ENCODE measurements around the gene PRODH.
"Not testable (repeated sequence)": the region's sequence is repeated elsewhere in the genome, so short reads cannot be mapped to it uniquely, and the experiment has no call there.

PRODH gene, protein sequence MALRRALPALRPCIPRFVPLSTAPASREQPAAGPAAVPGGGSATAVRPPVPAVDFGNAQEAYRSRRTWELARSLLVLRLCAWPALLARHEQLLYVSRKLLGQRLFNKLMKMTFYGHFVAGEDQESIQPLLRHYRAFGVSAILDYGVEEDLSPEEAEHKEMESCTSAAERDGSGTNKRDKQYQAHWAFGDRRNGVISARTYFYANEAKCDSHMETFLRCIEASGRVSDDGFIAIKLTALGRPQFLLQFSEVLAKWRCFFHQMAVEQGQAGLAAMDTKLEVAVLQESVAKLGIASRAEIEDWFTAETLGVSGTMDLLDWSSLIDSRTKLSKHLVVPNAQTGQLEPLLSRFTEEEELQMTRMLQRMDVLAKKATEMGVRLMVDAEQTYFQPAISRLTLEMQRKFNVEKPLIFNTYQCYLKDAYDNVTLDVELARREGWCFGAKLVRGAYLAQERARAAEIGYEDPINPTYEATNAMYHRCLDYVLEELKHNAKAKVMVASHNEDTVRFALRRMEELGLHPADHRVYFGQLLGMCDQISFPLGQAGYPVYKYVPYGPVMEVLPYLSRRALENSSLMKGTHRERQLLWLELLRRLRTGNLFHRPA

DNA sequence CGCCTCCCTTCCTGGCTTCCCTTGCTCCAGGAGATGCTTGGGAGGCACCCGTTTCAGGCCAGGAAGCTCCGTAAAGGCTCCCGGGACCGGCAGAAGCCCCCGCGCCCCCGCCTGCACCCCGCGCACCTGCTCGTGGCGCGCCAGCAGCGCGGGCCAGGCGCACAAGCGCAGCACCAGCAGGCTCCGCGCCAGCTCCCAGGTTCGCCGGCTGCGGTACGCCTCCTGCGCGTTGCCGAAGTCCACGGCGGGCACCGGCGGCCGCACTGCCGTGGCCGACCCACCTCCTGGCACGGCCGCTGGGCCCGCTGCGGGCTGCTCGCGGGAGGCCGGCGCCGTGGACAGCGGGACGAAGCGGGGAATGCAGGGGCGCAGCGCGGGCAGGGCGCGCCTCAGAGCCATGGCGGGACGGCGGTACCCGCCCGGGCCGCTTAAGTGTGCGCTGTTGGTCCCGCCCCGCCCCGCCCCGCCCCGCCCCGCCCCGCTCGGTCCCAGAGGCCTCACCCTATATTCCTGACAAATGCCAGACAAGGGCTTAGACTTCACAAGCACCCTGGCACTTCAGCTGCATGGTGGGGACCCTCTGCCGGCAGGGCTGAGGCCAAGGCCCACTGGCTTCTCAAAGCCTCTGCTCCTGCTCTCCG, at the start of gene PRODH:
Gene PRODH, minus strand, starts transcription at position 405 of the 641 bp plus-strand sequence. Its CDS starts 6 bp downstream, at position 399.
- no peak for DNase-seq

DNA sequence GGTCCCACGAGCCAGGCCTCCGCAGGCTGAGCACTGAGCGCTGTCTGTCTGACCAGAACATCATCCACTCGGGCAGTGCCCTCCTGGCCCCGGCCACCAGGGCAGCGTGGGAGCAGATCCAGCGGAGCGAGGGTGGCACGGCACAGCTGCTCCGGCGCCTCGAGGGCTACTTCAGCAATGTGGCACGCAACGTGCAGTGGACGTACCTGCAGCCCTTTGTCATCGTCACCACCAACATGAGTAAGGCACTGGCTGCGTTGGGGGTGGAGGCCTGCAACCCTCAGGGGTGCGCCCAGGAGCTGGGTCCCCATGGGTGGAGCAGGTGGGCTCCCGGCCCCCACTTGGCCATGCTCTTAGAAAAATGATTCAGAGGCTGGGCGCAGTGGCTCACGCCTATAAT, 49.7 kb upstream of the PRODH start:
- no peak for DNase-seq

DNA sequence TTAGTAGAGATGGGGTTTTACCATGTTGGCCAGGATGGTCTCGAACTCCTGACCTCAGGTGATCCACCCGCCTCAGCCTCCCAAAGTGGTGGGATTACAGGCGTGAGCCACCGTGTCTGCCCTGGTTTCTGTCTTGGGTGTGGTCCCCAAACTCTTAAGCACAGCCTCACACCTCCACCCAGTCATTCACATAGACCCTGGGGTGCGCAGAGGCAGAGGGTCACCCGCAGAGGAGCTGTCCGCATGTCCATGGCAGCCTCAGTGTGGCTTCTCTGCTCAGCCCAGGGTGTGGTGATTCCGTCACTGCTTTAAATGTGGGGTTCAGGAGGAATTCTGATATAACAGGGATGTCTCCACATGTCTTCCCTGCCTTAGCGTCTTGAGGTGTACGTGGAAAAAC, 48.5 kb upstream of the PRODH start:
- DNase-seq, result no peak

DNA sequence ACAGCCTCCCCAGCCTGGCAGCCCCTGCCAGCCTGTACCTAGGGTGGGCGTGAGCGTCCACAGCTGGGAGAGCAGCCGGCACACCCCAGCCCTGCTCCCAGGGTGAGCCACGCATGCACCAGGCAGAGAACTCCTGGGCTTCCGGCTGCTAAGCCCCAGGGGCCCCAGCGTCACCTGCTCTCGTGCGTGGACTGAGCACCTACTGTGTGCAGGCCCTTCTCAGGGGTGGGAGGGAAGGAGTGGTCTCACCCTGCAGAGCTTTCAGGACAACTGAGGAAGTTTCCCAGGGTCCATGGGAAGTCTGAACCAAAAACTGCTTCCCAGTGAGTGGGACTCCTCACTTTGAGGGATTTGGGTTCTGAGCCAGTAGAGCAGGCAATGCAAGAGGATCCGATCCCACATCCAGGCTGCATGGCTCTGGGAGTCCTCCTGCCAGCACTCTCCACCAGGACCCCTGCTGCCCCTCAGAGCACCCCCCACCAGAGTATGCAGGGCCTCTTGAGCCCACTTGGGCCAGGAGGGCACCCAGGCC, 47.1 kb upstream of the PRODH start:
- DNase-seq, result no peak

DNA sequence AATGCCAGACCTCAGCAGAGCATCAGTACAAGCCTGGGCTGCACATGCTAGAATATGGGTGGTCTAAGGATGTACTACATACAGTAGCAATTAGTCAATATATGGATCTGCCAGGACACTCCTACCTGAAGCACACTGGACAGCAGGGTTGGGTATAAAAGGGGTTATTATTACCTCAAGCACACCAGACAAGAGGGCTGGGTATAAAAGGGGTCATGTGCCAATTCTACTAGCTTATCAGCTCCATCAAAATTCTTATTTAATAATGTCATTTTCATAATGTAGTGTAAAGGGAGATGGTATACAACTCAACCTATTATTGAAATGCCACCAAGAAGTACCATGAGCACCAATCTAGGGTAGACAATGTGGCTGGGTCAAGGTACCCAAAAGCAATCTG, 44.7 kb upstream of the PRODH start:
- DNase-seq, result no peak

DNA sequence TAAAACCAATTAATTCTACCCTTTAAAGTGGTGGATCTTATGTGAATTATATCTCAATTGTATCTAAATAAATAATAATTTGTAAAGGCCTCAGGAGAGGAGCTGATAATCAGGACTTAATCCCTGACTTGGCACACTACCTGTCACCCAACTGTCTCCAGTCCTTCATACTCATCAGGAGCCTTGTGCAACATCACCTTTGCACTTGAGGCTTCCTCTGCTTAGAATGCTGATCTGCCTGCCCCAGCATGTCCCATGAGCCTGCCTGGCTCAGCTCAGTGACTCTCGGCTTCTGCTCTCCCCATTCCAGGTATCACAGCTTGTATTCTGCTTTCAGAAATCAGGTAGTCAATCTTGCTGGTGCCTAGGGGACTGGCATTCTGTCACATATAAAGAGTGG, 43.9 kb upstream of the PRODH start:
- DNase-seq, result no peak

DNA sequence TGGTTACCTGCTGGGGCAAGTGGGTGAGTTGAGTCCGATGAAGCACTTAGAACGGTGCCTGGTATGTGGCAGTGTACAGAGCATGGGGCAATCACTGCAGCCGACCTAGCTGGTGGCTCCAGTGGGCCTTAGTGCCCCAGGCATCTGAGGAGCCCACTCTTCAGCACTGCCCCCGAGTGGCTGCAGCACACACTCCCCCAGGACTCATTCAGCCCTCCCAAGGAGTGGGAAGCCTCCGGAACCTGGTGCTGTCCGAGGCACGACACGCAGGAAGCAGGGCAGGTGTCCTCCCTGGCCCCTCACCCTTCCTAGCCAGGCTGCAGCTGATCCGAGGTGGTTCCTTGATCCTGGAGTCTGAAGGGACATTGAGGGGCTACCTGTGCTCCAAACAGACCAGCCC, 42.4 kb upstream of the PRODH start:
- no peak for DNase-seq

DNA sequence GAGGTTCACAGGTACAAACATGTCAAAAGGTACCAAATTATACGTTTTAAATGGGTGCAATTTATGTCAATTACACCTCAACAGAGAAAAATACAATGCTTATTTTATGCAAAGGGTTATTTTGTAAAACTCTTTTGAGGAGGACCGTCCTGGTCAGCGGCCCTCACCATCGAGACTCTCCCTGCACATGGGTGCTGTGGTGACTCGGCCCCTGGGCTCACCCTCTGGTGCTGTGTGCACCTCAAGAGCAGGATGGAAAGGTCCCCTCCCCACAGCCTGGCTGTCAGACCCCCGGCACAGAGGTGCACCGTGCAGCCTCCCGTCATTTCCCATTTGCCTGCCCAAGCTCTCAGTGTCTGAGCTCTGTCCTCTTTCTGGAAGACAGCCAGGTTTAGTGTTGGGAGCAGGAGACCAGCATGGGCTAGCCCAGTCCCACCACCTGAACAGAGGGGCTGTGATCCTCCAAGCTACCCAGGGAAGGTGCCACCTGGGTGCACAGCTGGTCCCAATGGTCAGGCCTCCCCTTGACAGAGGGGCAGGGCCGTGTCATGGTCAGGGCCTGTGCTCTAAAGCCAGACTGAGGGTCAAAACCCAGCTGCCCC, 41.8 kb upstream of the PRODH start:
- no peak for DNase-seq

DNA sequence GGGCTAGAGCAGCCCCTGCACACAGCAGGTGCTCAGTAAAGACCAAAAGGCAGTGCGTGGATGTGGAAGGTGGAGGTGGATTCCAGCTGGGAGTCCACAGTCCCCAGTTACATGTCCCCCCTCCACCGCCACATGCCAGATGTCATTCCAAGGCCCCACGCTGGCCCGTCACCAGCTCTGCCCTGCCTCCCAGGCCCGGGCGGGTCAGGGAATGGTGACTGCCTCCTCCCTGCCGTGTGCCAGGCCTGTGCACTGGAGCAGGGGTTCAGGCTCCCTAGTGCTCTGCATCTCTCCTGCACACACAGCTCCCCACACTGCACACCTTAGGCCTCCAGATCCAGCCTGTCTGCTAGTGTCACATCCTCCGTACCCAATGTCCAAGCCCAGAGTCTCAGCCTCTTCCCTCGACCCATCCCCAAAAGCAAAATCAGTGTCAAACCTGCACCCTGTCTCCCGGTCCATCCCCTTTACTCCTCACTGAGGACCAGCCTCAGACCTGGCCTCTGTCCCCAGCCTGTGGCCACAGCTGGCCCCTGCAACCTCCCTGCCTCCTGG, 40.2 kb upstream of the PRODH start:
- no peak for DNase-seq

DNA sequence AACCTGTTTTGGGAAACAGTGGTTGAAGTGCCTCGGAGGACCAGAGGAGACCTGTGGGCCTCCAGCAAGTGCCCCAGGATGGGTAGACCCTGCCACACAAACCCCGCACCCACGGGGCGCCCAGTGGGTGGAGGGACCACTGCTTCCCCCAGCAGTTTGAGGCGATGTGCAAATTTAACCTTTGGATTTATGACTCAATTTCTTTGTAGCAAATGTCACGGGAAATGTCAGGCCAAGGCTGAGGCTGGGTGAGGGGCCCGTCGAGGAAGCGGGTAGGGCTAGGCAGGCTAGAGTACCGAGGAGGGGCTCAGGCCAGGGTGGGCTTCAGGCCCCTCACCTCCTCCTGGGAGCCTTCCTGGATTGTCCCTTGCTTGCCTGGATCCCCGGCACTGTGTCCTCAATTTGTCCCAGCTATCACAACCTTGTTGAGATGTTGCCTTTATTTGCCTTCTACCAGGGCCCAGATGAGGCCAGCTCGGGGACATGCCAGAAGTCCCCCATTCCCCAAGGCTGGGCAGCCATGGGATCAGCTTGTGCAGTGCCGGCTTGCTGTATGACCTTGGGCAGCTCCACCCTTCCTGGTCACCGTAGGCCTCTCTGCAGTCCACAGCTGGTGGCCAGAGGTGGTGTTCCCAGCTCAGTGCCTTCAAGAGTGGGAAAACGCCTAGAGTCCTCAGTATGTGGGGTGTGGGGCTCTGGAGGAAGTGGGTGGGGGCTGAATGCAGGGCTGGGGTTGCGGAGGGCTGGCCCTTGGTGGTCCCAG, 39.5 kb upstream of the PRODH start:
- DNase-seq, result no peak

DNA sequence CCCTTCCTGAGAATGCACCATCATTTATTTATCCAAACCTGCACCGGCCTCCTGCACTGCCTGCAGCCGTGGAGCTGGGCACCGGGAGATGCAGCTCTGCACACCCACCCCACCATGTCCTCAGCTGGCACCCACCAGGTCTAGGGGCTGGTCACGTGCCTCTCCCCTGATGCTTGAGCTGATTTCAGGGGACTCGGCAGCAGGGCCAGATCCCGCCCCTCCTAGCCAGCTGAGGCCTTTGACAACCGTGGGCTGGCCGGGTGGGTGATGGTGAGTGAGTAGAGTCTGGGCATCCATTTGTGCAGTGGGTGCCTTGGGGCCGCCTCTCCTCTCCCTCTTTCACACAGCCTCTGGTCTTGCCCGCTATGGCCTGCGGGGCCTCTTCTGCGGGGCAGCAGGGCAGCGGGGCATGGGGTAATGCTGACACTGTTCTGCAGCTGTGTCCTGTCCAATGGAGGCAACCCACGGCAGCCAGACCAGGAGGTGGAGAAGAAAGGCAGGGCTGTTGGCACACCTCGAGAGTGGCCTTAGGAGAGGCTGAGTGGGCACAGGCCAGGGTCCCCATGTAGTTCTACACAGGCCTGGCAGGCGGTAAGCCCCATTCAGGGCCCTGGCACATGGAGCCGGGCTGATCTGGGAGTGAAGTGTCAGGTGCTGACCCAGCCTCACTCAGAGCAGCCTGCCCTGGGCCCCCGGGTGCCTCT, 38.5 kb upstream of the PRODH start:
- DNase-seq, result no peak

DNA sequence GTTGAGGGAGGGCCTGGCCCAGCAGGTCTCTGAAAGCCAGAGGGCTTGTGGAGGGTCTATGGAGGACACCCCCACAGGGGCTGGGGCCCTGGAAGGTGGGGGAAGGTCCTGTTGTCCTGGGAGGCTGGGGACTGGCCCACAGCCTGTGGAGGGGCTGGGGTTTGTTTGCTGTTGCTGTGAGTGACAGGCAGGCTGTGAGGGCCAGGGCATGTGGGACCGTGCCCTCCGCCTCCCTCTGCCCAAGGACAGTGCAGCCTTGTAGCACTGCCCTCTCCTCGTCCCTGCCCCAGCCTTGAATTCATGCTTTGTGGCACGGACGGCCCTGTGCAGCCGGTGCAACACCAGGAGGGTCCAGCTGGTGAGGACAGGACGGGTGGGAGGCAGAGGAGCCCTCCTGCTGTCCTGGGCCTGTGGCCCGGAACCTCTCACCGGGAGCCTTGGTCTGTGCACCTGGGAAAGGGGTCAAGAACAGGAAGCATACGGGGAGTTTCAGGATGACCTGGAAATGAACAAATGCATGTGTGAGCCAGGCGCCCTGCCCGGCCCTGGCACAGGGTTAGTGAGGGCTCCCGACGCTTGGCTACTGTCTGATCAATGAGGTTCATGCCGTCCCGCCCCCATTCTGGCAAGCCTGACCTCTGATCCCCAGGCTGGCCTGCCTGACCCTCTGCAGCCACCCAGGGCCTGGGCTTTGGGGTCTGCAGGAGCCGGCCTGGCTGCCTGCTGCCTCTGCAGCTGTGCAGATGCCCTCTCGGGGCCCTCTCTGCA, 37.4 kb upstream of the PRODH start:
- DNase-seq, result no peak

DNA sequence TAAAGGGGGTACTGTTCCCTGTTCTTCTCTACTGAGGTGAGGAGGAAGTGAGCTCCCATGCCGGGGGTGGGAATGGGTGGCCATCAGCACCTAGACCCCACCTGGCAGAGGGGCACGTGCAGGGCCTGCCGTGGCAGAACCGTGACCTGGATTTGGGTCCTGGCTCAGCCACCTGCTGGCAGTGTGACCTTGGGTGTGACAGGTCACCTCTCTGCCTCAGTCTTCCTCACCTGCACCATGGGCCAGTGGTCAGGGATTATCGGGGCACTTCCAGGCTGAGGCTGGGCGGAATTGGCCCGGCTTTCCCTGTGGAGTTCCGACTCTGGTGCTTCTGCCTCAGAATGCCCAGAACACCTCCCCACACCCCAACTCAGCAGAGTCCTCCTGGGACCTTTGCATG, 36.5 kb upstream of the PRODH start:
- DNase-seq, result not testable (repeated sequence)

DNA sequence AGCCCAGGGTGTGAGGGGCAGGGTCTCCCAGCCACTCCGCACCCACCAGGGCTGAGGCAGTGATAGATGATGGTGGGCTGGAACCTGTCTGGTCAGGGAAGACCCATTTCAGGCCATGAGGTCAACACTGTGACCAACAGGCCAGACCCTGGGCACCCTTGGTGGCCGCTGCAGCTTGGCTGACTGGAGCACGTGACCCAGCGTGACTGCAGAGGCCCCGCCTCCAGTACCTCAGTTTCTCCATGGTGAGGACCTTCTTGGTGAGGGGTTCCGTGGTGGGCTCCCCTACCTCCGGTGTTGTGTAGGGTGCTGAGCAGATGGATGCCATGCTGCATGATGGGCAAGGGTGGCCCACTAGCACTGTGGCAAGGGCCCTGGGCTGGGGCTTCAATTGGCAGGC, 35.9 kb upstream of the PRODH start:
- DNase-seq, result not testable (repeated sequence)

DNA sequence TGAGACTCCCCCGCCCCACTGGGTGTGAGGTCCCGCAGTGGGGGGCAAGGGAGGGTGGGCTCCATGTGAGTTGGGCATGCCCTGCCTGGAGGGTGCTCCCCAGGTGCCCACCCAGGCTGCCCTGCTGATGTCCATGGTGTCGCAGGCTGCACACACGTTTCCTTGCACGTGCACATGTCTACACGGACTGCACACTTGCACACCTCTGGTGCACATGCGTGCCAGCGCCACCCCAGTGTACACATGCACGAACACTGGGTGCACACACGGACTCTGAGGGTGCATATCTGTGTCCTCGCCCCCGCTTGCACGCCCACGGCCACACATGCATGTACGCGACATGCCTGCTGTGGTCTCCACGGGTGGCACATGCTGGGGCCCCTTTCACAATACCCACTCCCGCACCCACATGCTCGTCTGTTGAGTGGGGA, 35.2 kb upstream of the PRODH start:
- no peak for DNase-seq

DNA sequence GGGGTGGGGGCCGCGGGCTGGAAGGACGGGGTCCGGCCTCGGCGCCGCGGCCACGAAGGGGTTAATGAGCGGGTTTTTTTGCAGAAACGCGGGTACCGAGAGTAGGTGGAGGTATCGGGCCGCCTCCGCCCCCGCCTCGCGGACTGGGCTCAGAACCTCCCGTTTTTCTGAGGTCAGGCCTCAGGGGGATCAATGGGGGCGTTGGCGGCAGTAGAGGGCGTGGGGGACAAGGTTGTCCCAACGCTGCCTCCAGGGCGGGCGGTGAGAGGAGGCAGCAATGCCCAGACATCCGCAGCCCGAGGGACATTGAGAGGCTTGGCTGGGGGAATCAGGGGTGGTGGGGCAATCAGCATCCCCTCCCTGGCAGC, 34.8 kb upstream of the PRODH start:
- DNase-seq, result no peak

DNA sequence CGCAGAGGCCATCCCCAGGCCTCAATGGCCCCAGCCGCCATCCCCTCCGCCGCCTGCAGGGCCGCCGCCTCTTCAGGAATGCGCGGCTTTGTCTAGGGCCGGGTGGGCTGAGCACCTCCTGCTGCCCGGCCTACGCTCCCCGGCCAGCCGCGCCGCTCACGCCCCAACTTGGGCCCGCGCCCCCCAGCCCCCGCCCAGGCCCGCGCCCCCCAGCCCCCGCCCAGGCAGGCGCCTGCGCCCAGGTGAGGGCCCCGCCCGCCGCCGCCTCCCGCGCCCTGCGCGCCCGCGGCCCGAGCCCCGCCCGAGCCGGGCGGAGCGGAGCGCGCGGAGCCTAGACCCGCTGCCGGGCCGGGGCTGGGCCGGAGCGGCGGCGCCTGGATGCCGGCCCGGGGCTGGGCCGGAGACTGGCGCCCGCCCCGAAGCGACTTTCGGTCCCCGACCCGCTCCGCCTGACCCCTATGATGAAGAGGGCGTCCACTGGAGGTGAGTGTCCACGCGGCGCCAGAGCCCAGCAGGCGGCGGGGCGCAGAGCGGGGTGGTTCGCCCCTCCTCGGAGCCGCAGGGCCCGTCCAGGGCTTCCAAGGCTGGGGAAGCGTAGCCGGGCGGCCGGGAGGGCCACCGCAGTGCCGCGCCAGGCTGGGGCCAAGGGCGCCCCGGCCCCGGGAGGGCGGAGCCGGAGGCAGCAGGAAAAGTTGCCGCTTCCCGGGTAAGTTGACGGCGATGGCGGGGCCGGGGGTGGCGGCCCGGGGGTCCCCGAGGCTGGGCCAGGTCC, 34.3 kb upstream of the PRODH start:
- no peak for DNase-seq

DNA sequence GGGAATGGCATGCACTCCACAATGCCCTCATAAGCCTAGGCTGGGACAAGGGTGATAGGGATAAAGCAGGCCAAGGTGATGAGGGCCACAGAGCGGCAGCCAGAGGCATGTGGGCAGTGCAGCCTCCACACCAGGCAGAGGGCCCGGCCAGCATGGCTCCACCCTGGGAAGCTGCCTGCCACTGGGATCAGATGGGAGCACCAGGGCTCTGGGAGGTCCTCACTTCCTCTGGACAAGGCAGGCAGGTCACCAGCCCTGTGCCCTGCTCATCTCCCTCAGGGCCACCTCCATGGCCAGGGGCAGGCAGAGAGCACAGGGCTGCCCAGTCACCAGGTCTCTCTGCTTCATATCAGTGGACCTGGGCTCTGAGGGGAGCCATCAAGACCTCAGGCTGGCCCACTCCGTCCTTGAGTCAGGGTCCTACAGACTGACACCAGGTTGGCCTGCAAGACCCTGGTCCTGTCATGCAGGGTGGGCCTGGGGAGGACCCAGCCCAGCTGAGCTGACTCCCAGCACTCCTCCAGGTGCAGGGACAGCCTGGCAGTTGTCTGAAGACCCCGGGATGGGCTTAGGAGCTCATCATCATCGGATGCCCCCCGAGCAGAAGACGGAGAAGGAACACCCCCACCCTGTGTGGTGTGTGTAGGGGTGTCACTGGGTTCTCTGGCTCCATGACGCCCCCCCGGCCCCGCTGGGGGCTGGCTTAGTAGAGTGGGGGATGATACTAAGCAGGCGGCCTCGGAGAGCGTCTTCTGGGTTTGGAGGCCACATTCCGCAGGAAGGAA, 33.3 kb upstream of the PRODH start:
- not testable (repeated sequence) for DNase-seq

DNA sequence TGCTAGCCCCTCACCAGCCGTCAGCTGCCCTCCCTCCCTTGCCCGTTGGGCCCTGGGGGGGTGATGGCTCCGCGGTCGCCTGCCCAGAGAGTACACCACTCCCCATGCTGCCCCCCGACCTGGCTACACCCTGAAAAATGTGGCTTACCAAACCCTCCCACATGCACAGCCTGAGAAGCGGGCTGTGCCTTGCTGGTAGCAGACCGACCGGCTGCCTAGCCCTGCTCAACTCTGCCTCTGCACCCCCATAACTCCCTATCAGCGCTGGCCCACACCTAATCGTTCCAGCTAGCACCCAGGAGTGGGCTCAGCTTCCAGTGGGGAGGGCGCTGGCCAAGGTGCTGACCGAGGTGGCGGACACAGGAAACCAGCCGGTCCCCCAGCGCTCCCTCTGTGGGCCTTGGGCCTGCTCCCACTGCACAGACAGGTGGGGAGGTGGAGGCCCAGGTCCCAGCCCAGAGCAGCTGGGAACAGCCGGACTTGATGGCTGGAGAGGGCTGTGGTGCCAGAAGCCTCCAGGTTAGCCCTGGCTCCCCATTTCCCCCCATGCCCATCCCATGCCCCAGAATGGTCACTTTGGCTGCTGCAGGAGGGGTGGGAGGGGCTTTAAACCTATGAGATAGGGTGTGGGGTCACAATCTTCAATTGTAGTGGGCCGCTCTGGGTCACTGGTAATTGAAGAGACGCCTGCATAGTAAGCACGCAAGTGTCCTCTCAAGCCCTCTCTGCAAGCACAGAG, 32.1 kb upstream of the PRODH start:
- DNase-seq, result no peak

Data from NCI-H2107 (cell line).